Kidney epithelial cell (primary cell): Measurements from ENCODE around the gene KCNK4. TPM values are rescaled to one million over a fixed set of nuclear protein-coding genes. Genes with fewer than 3 reads are reported as not detected.

Experiments
- DNase-seq: peaks from one replicate; pipeline ENCODE4 v3.0.0-alpha.2; 2010; ENCODE audit warnings: low read depth
- H3K27me3 ChIP-seq: 2 replicates; pipeline ENCODE4 v1.6.0; 2011; ENCODE audit warnings: low read length; ENCODE audit not compliant: control insufficient read depth, insufficient read depth
- H3K36me3 ChIP-seq: 2 replicates; pipeline ENCODE4 v1.5.1; 2011; ENCODE audit warnings: low read length; ENCODE audit not compliant: control insufficient read depth, insufficient read depth
- H3K4me3 ChIP-seq: 2 replicates; pipeline ENCODE4 v1.5.1; 2011; ENCODE audit warnings: low read depth, mild to moderate bottlenecking, control low read depth, low read length
- total RNA-seq: library from RNA; depleted of rRNA; stranded (reverse); fragments of >200 nt; gene quantifications from 2 replicates; pipeline ENCODE4 v1.2.3, GENCODE V29; 2015
- TF ChIP-seq, protein P1 (sequence below): IDR thresholded peaks from 2 replicates; pipeline ENCODE4 v1.5.1; 2011; ENCODE audit warnings: mild to moderate bottlenecking, moderate library complexity, low read length, control low read depth, inconsistent platforms; ENCODE audit not compliant: insufficient read depth, poor library complexity, severe bottlenecking

Gene KCNK4
- total RNA-seq, 1 donor from 2014 or later: not detected

DNA sequence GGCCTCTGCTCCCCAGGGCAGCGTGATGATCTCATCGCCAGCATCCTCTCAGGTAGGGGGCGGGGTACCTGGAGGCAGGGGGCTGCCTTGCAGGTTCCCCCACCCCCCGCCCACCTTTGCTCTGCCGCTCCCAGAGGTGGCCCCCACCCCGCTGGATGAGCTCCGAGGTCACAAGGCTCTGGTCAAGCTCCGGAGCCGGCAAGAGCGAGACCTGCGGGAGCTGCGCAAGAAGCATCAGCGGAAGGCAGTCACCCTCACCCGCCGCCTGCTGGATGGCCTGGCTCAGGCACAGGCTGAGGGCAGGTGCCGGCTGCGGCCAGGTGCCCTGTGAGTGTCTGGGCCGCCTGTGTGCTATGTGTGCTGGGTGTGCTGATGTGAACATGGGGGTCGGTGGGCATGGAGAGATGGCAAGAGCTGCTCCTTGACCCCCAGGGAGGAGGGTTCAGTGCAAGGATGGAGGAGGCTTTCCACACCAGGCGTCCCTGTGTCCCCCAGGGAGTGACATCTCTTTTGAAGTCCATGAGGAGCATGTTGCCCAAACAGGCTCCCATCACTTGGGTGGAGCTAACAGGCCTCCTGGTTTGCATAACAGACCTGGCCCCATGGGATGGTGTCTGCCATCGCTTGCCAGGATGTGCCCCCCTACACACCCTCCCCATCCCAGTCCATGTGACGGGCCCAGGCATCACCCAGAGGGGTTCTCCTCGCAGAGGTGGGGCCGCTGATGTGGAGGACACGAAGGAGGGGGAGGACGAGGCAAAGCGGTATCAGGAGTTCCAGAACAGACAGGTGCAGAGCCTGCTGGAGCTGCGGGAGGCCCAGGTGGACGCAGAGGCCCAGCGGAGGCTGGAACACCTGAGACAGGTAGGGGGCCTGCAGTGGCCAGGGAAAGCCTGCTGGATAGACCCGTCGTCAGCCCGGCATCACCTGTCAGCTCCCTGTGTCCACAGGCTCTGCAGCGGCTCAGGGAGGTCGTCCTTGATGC, 25.6 kb upstream of the KCNK4 start:
- H3K36me3 ChIP-seq: peaks cover 3% of the 10 kb centered on the region
- TF ChIP-seq, protein P1, sequence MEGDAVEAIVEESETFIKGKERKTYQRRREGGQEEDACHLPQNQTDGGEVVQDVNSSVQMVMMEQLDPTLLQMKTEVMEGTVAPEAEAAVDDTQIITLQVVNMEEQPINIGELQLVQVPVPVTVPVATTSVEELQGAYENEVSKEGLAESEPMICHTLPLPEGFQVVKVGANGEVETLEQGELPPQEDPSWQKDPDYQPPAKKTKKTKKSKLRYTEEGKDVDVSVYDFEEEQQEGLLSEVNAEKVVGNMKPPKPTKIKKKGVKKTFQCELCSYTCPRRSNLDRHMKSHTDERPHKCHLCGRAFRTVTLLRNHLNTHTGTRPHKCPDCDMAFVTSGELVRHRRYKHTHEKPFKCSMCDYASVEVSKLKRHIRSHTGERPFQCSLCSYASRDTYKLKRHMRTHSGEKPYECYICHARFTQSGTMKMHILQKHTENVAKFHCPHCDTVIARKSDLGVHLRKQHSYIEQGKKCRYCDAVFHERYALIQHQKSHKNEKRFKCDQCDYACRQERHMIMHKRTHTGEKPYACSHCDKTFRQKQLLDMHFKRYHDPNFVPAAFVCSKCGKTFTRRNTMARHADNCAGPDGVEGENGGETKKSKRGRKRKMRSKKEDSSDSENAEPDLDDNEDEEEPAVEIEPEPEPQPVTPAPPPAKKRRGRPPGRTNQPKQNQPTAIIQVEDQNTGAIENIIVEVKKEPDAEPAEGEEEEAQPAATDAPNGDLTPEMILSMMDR: no peak
- H3K27me3 ChIP-seq: no peaks in the 10 kb centered on the region
- no peak for DNase-seq
- H3K4me3 ChIP-seq: no peak overlapping the region

DNA sequence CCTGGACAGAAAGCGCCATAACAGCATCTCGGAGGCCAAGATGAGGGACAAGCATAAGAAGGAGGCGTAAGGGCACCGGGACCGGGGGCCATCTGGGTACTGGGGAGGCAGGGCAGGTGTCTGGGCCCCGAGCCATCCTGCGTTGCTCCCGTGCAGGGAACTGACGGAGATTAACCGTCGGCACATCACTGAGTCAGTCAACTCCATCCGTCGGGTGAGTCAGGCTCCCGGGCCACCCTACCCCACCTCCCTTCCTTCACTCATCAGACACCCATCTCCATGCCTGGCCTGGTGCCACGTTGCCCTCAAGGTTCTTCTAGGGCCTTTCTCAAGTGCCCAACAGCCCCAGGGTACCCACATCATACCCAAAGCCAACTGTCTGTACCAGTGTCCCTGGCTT, 24.8 kb upstream of the KCNK4 start:
- H3K4me3 ChIP-seq: no peak overlapping the region
- TF ChIP-seq, protein P1: no peak
- peaks cover 3% of the 10 kb centered on the region for H3K36me3 ChIP-seq
- no peak for DNase-seq
- H3K27me3 ChIP-seq: no peaks in the 10 kb centered on the region

DNA sequence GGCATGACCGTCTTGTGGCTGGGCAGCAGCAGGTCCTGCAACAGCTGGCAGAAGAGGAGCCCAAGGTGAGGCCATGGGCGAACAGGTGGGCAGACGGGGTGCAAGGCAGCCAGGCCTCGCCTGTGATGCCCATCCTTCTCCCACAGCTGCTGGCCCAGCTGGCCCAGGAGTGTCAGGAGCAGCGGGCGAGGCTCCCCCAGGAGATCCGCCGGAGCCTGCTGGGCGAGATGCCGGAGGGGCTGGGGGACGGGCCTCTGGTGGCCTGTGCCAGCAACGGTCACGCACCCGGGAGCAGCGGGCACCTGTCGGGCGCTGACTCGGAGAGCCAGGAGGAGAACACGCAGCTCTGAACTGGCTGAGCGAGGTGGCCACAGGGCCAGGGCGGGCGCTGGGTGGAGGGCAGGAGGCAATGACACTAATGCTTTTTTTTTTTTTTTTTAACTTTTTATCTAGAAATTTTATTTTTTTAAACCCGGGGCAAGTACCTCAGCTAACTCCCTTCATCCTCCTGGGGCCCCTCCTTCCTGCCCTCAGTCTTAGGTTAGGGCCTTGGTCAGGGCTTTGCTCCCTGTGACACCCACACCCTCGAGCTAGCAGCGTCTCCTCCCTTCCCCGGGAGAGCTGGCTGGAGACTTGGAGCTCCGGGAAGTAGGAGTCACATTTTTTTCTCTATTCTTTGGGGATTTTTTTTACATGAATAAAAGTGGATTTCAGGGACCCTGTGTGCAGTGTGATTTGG, 23.7 kb upstream of the KCNK4 start:
- H3K27me3 ChIP-seq: no peaks in the 10 kb centered on the region
- peaks cover 3% of the 10 kb centered on the region for H3K36me3 ChIP-seq
- no peak for DNase-seq
- H3K4me3 ChIP-seq: no peak overlapping the region
- TF ChIP-seq, protein P1: no peak

DNA sequence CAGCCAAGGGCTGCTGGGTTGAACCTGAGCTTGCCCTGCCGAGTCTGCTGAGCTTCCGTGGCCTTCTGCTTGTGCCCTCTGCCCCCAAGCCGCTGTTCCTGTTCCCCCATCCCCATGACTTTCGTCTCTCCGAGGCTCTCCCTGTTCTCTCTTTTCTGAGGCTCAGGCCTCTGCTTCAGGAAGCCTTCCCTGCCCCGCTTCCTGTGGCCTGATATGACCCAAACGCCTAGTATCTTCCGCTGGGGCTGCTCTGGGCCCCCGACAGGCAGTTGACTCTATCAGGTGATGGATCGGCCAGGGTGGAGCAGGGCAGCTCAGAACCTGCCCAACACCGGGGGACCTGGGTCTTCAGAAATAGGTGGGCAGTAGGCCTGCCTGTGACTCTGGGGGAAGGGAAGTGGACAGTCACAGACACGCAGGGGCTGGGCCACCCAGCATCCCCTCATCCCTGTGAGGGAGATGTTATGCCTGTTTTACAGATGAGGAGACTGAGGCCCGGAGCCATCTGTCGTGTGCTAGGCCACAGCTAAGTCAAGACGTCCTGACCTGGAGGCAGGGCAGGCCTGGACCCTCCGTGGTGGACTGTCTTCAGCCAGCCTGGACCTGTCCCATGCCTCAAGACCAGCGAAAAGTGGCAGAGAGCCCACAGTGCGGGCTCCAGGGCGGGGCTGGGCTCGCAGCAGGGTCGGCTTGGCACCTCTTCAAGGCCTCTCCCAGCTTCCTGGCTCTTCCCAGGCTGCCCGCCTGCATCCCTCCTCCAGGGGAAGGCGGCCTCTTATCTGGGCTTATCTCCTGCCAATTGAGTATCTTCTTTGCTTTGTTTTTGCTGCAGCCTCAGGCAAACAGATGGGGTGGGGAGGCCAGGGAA, 22.8 kb upstream of the KCNK4 start:
- TF ChIP-seq, protein P1: no peak
- no peak for DNase-seq
- Histone ChIP-seq H3K36me3 (peaks cover 3% of the 10 kb centered on the region), H3K27me3 (no peaks in the 10 kb centered on the region), H3K4me3 (peak overlapping the region; percentile 73)

DNA sequence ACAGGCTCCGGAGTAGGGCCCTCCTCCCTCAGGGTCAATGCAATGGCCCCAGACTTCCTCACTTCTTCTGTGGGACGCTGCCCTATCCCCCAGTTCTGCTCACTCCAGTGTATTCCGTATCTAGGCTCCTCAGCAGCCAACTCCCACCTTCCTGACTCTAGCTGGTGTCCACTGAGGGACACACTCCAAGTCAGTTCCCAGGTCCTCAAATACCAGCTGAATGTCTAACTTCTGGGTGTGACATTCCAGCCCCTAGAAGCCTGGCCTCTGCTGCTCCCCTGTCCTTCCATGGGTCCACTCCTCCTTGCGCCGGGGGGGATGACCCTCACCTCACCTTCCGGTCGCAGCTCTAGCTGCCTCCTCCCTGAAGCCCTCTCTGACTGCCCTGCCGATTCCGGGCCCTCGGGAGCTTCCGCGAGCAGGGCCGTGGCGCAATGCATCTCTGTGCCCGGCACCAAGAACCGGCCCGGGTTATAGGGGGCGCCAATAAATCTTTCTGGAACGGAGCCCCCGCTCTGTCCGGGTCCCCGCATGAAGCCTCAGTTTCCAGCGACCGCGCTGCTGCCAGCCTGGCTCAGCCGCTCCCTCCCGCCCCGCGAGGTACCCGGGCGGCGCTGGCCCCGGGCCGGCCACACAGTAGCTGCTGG, 22.1 kb upstream of the KCNK4 start:
- peaks cover 3% of the 10 kb centered on the region for H3K36me3 ChIP-seq
- H3K4me3 ChIP-seq: peak overlapping the region; percentile 73
- DNase-seq: no peak
- H3K27me3 ChIP-seq: no peaks in the 10 kb centered on the region
- TF ChIP-seq, protein P1: no peak
